ENCODE results near the gene TPP1.

Gene TPP1

GRCh38 chr11:6622261-6623171 lies 3.3 kb upstream of the TPP1 start:
- DNase-seq (ENCODE audit: extremely low read depth, low read depth) = no peak
- no peak for TF ChIP-seq CTCF (IDR thresholded peaks at IDR 0.05; ENCODE audit: low read depth, low read length)

GRCh38 chr11:6621711-6622211 lies 2.5 kb upstream of the TPP1 start:
- no peak for TF ChIP-seq CTCF (IDR thresholded peaks at IDR 0.05; ENCODE audit: low read depth, low read length)
- DNase-seq (ENCODE audit: extremely low read depth, low read depth) = no peak

GRCh38 chr11:6620636-6621035 lies 1.4 kb upstream of the TPP1 start:
- no peak for DNase-seq (ENCODE audit: extremely low read depth, low read depth)
- no peak for TF ChIP-seq CTCF (IDR thresholded peaks at IDR 0.05; ENCODE audit: low read depth, low read length)

GRCh38 chr11:6618117-6619003 lies 862 bp downstream of the TPP1 start:
- DNase-seq (ENCODE audit: extremely low read depth, low read depth) = peak; percentile 41
- peak; percentile 22 for TF ChIP-seq CTCF (IDR thresholded peaks at IDR 0.05; ENCODE audit: low read depth, low read length)

- DNase-seq (ENCODE audit: extremely low read depth, low read depth) = no peak
- no peak for TF ChIP-seq CTCF (IDR thresholded peaks at IDR 0.05; ENCODE audit: low read depth, low read length)
Observed at GRCh38 chr11:6617315-6617781, 1.9 kb downstream of the TPP1 start.

- no peak for DNase-seq (ENCODE audit: extremely low read depth, low read depth)
- no peak for TF ChIP-seq CTCF (IDR thresholded peaks at IDR 0.05; ENCODE audit: low read depth, low read length)
Observed at GRCh38 chr11:6616596-6617250, 2.5 kb downstream of the TPP1 start.
